Mesothelial cell of epicardium (in vitro differentiated cells): ENCODE measurements around the gene MCRIP2. TPM values are rescaled to one million over a fixed set of nuclear protein-coding genes. Genes with fewer than 3 reads are reported as not detected.
A peak's percentile ranks its signal among the peaks of the same experiment; 100 is the strongest.

Source experiments
- DNase-seq, 2 experiments: peaks; one replicate each; pipeline ENCODE4 v3.0.0; 2021; ENCODE audit warnings: low spot score in 2 of 2; ENCODE audit not compliant: unreplicated experiment in 2 of 2
- H3K27ac Mint-ChIP-seq: 2 replicates; pipeline ENCODE4 v1.8.0; 2021; ENCODE audit warnings: mixed read lengths
- H3K27me3 Mint-ChIP-seq: 2 replicates; pipeline ENCODE4 v1.8.0; 2021; ENCODE audit warnings: low read depth, mixed read lengths
- H3K36me3 Mint-ChIP-seq: 2 replicates; pipeline ENCODE4 v1.8.0; 2021; ENCODE audit warnings: mixed read lengths
- H3K4me1 Mint-ChIP-seq: 2 replicates; pipeline ENCODE4 v1.8.0; 2021; ENCODE audit warnings: mixed read lengths
- H3K4me3 Mint-ChIP-seq: 2 replicates; pipeline ENCODE4 v1.8.0; 2021; ENCODE audit warnings: mild to moderate bottlenecking, moderate library complexity, mixed read lengths
- H3K9me3 Mint-ChIP-seq: 2 replicates; pipeline ENCODE4 v1.8.0; 2021; ENCODE audit warnings: mixed read lengths
- total RNA-seq: library from RNA; stranded (reverse); gene quantifications from 3 replicates; pipeline ENCODE4 v1.2.1, GENCODE V29; 2021
- TF ChIP-seq, protein P1 (sequence below): fragments of 200-600 bp; sonication (generic); IDR thresholded peaks from one replicate; pipeline ENCODE4 v1.5.0; 2021; ENCODE audit warnings: antibody characterized with exemption; ENCODE audit not compliant: unreplicated experiment

MCRIP2 gene
- total RNA-seq, 1 donor from 2014 or later: 20.5 TPM

DNA sequence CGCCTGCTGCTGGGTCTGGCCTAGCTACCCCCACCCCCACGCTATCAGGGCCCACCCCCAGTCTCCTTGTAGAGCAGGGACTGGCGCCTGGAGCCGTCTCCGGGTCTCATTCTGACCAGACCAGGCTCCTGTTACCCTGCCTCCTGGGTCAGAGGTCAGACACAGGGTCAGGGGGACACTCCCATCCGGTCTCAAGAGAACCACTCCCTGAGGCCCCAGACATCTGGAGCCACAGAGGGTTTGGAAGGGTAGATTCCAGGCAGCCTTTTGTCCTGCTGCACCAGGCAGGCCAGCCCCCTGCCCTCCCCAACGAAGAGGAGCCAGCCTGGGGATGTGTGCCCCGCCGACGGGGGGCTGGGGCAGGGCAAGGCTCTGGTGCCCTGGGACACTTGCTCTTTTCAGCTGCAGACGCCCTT, 11.8 kb upstream of the MCRIP2 start:
- Mint-ChIP-seq H3K4me3 (peak overlapping the region; percentile 13), H3K27me3 (no peaks in the 10 kb centered on the region), H3K4me1 (peaks cover 3% of the 10 kb centered on the region), H3K27ac (no peak overlapping the region), H3K9me3 (no peaks in the 10 kb centered on the region), H3K36me3 (no peaks in the 10 kb centered on the region)
- TF ChIP-seq, protein P1, sequence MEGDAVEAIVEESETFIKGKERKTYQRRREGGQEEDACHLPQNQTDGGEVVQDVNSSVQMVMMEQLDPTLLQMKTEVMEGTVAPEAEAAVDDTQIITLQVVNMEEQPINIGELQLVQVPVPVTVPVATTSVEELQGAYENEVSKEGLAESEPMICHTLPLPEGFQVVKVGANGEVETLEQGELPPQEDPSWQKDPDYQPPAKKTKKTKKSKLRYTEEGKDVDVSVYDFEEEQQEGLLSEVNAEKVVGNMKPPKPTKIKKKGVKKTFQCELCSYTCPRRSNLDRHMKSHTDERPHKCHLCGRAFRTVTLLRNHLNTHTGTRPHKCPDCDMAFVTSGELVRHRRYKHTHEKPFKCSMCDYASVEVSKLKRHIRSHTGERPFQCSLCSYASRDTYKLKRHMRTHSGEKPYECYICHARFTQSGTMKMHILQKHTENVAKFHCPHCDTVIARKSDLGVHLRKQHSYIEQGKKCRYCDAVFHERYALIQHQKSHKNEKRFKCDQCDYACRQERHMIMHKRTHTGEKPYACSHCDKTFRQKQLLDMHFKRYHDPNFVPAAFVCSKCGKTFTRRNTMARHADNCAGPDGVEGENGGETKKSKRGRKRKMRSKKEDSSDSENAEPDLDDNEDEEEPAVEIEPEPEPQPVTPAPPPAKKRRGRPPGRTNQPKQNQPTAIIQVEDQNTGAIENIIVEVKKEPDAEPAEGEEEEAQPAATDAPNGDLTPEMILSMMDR: no peak
- no peak for DNase-seq

DNA sequence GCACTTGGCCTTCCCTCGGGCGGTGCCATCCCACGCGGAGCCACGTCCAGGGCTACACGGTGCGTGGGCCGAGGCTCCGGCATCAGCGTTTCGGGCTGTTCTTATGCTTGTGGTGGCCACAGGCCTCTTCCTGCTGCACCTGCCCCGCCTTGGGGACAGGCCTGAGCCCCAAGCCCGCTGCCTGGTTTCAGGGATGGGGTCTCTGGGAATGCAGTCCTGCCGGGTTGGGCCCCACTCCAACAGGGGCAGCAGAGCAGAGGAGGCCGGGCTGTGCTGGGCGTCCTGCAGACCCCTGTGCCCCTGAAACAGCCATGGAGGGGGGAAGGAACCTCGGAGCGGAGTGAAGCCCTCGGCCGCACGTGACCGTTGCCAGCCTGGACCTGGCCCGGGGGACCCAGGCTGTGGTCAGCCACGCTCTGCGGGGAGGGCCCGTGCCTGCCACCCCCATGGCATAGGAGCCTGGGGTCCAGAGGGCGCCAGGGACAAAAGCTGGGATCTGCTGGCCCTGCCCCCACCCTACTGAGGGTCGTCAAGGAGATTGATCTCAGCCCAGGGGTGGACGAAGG, 11.3 kb upstream of the MCRIP2 start:
- H3K27ac Mint-ChIP-seq: no peak overlapping the region
- no peaks in the 10 kb centered on the region for H3K27me3 Mint-ChIP-seq
- no peaks in the 10 kb centered on the region for H3K9me3 Mint-ChIP-seq
- TF ChIP-seq, protein P1: no peak
- no peak for DNase-seq
- H3K36me3 Mint-ChIP-seq: no peaks in the 10 kb centered on the region
- H3K4me3 Mint-ChIP-seq: peak overlapping the region; percentile 13
- H3K4me1 Mint-ChIP-seq: peaks cover 3% of the 10 kb centered on the region

DNA sequence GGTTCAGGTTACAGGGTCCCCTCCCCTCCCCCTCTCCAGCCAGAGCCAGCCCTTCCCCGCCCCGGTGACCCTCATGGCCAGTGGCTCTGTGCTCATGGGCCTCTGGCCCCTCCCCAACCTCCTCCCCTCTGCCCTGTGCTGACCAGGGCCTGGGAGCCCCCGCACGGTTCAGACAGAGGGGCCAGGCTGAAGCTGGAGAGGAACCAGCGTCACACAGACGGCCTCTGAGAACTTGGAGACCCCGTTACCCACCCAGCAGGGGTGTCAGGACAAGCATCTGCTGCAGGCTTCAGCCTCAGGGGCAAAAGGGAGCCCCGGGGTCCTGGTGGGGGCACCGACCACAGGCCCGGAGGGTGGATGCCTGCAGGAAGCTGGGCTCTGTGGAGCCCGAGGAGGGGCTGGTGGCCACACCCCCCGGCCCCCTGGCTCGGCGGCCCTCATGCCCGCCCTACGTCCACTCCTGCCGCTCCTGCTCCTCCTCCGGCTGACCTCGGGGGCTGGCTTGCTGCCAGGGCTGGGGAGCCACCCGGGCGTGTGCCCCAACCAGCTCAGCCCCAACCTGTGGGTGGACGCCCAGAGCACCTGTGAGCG, 10.7 kb upstream of the MCRIP2 start, which contains the start of gene WFIKKN1:
WFIKKN1 (plus strand) TSS at position 171 of the 591 bp plus-strand sequence; CDS start at position 440, 269 bp downstream.
- TF ChIP-seq, protein P1: no peak
- Mint-ChIP-seq H3K27me3 (no peaks in the 10 kb centered on the region), H3K9me3 (no peaks in the 10 kb centered on the region), H3K4me3 (peak within 1 kb of the TSS; percentile 13), H3K27ac (no peak within 1 kb of the TSS), H3K36me3 (no peaks in the 10 kb centered on the region), H3K4me1 (peaks cover 3% of the 10 kb centered on the region)
- no peak for DNase-seq

DNA sequence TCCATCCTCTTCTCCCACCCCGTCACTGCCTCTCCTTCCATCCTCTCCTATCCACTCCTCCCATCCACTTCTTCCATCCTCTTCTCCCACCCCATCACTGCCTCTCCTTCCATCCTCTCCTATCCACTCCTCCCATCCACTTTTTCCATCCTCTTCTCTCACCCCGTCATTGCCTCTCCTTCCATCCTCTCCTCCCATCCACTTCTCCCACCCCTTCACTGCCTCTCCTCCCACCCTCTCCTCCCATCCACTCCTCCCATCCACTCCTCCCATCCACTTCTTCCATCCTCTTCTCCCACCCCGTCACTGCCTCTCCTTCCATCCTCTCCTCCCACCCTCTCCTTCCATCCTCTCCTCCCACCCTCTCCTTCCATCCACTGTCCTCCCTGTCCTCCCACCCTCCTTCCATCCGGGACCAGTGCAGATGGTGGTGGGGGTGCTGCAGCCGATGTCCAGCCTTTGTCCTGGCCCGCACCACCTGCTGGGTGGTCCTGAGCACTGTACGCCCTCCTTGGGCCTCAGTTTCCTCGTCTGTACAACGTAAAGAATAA, 9.7 kb upstream of the MCRIP2 start:
- Mint-ChIP-seq H3K4me3 (no peak overlapping the region), H3K9me3 (no peaks in the 10 kb centered on the region), H3K27me3 (no peaks in the 10 kb centered on the region), H3K27ac (no peak overlapping the region), H3K4me1 (peaks cover 7% of the 10 kb centered on the region), H3K36me3 (no peaks in the 10 kb centered on the region)
- TF ChIP-seq, protein P1: no peak
- DNase-seq: no peak

DNA sequence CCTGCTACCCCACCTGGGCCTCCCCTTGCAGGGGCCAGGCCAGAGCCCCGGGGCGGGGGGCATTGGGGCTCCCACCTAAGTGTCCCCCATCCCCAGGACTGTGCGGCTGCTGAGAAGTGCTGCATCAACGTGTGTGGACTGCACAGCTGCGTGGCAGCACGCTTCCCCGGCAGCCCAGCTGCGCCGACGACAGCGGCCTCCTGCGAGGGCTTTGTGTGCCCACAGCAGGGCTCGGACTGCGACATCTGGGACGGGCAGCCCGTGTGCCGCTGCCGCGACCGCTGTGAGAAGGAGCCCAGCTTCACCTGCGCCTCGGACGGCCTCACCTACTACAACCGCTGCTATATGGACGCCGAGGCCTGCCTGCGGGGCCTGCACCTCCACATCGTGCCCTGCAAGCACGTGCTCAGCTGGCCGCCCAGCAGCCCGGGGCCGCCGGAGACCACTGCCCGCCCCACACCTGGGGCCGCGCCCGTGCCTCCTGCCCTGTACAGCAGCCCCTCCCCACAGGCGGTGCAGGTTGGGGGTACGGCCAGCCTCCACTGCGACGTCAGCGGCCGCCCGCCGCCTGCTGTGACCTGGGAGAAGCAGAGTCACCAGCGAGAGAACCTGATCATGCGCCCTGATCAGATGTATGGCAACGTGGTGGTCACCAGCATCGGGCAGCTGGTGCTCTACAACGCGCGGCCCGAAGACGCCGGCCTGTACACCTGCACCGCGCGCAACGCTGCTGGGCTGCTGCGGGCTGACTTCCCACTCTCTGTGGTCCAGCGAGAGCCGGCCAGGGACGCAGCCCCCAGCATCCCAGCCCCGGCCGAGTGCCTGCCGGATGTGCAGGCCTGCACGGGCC, 8.9 kb upstream of the MCRIP2 start:
- Mint-ChIP-seq H3K36me3 (no peaks in the 10 kb centered on the region), H3K9me3 (no peaks in the 10 kb centered on the region), H3K4me3 (no peak overlapping the region), H3K27ac (no peak overlapping the region), H3K27me3 (no peaks in the 10 kb centered on the region), H3K4me1 (peaks cover 7% of the 10 kb centered on the region)
- DNase-seq: no peak
- TF ChIP-seq, protein P1: no peak
